ENCODE measurements around the gene BATF2. TPM values are rescaled to one million over a fixed set of nuclear protein-coding genes. Genes with fewer than 3 reads are reported as not detected.
"Not testable (repeated sequence)": the region's sequence is repeated elsewhere in the genome, so short reads cannot be mapped to it uniquely, and the experiment has no call there.

The BATF2 gene
- total and polyA plus RNA-seq, 9 of the 15 experiments (the other 6 are each of a cell fraction or from before 2014, with no cell fraction given) = 1.7 to 8.9 (median 6.4) TPM

DNA sequence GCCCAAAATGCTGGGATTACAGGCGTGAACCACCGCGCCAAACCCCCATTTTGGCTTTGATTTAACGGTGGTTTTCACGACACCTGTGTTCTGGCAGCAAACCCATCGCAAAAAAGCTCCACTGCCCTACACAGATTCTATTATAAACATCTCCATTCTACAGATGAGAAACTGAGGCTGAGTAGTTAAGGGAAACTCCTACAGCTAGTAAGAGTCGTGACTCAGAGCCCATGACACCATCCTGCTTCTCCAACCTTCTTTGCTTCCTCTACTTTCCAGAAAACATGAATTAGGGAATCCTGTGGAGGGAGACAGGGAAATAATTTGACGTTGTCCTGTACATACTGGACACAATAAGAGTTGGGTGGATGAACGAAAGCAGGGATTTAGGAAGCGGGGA, 30.0 kb upstream of the BATF2 start (continued):
- TF ChIP-seq RBM25 (IDR thresholded peaks at IDR 0.05; ENCODE audit: low read depth, low read length, severe bottlenecking) = peak; percentile 59
- TF ChIP-seq, protein P1, sequence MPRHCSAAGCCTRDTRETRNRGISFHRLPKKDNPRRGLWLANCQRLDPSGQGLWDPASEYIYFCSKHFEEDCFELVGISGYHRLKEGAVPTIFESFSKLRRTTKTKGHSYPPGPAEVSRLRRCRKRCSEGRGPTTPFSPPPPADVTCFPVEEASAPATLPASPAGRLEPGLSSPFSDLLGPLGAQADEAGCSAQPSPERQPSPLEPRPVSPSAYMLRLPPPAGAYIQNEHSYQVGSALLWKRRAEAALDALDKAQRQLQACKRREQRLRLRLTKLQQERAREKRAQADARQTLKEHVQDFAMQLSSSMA (CRISPR knock-in tag; IDR thresholded peaks at IDR 0.05) = no peak
- TF ChIP-seq PHF20 (IDR thresholded peaks at IDR 0.05; ENCODE audit: partially characterized antibody) = no peak
- TF ChIP-seq MTA2 (IDR thresholded peaks at IDR 0.05; ENCODE audit: low read depth) = no peak
- no peak for TF ChIP-seq HDGF (IDR thresholded peaks at IDR 0.05)

DNA sequence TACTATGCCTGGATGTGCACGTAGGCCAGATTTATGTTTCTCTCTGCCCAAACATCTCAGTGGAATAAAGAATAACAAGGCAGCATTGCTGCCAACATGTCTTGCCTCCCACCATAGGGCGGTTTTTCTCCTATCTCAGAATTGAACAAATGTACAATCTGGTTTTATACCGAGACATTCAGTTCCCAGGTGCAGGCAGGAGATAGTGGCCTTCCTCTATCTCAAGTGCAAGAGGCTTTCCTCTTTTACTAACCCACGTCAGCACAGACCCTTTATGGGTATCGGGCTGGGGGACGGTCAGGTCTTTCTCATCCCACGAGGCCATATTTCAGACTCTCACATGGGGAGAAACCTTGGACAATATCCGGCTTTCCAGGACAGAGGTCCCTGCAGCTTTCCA, 26.7 kb upstream of the BATF2 start:
- CTCF ChIA-PET (ENCODE audit: low intra/inter-chr PET ratio); H3K27me3 ChIP-seq (ENCODE audit: control insufficient read depth in 2 of 2, insufficient read depth in 2 of 2, low read length in 2 of 2); H3K79me2 ChIP-seq (ENCODE audit: control insufficient read depth, insufficient read depth, low read length); BruUV-seq (replicated peaks); H3K27ac ChIP-seq (ENCODE audit: extremely low read depth, low read depth, low read length); FAIRE-seq; H3K9ac ChIP-seq (ENCODE audit: insufficient read depth in 1 of 2, low read depth in 2 of 2, low read length in 2 of 2); H3K4me3 ChIP-seq; intact Hi-C loops (cut with micrococcal nuclease); in situ Hi-C loops (cut with MboI); H3K9me3 ChIP-seq (replicated peaks; ENCODE audit: control insufficient read depth, insufficient read depth, low read depth, low read length); H3K9me1 ChIP-seq (ENCODE audit: control insufficient read depth, insufficient read depth, low read length); H3K4me2 ChIP-seq (ENCODE audit: insufficient read depth, low read length); ATAC-seq; H4K20me1 ChIP-seq (replicated peaks; ENCODE audit: control insufficient read depth, insufficient read depth, low read length); TF ChIP-seq TEAD4 (CRISPR knock-in tag; IDR thresholded peaks at IDR 0.05; ENCODE audit: borderline replicate concordance): not testable (repeated sequence)
- Histone ChIP-seq H2AFZ (ENCODE audit: low read depth, low read length) (peak overlapping the region; percentile 54; the same call in 1 of the 2 replicates), H3K36me3 (ENCODE audit: control insufficient read depth, insufficient read depth, low read length) (peaks cover 26% of the 10 kb centered on the region; the same call in 2 of the 3 replicates), H3K4me1 (replicated peaks in 1 of 2; ENCODE audit: control insufficient read depth in 2 of 2, insufficient read depth in 2 of 2, low read length in 2 of 2) (peaks cover 16 to 32% of the 10 kb centered on the region in 2 experiments; a peak in 4 of 5 replicates)
- POLR2A ChIA-PET = interaction anchor here (0.6 kb wide), 1 partner anchor 34 kb away, joined by 3 read pairs; no protein-coding TSS in a partner anchor
- peak in 1 of 4 experiments; percentile 57 for DNase-seq (ENCODE audit: extremely low read depth in 1 of 4, low spot score in 3 of 4)
- TF ChIP-seq CREM (IDR thresholded peaks at IDR 0.05; ENCODE audit: low read depth) = 0 out of 2 replicates have a peak, but pooled peaks have one; percentile 43
- peak; percentile 69 for TF ChIP-seq TEAD4 (IDR thresholded peaks at IDR 0.05; ENCODE audit: low read length)
- peak; percentile 29; the same call in 1 of the 2 replicates for TF ChIP-seq EP300 (IDR thresholded peaks at IDR 0.05; ENCODE audit: low read length)
- TF ChIP-seq KDM1A (IDR thresholded peaks at IDR 0.05) = peak in 1 of 2 experiments; percentile 47; a peak in 1 of 4 replicates
- TF ChIP-seq POLR2AphosphoS5 (IDR thresholded peaks at IDR 0.05; ENCODE audit: control insufficient read depth, insufficient read depth, low read depth, low read length) = 0 out of 2 replicates have a peak, but pooled peaks have one; percentile 35
- peak; percentile 81 for TF ChIP-seq TCF3 (CRISPR knock-in tag; IDR thresholded peaks at IDR 0.05)
- 0 out of 2 replicates have a peak, but pooled peaks have one; percentile 16 for TF ChIP-seq MTA2 (IDR thresholded peaks at IDR 0.05; ENCODE audit: low read depth)
- peak; percentile 53; the same call in 1 of the 2 replicates for TF ChIP-seq SPI1 (IDR thresholded peaks at IDR 0.05; ENCODE audit: borderline replicate concordance, low read depth, low read length)
- TF ChIP-seq DPF2 (IDR thresholded peaks at IDR 0.05) = peak; percentile 35; the same call in 1 of the 2 replicates
- TF ChIP-seq SMARCE1 (IDR thresholded peaks at IDR 0.05) = 0 out of 2 replicates have a peak, but pooled peaks have one; percentile 20
- TF ChIP-seq NCOR1 (IDR thresholded peaks at IDR 0.05) = peak; percentile 37
- peak; percentile 78 for TF ChIP-seq CBFA2T3 (IDR thresholded peaks at IDR 0.05)
- TF ChIP-seq ARID1B (IDR thresholded peaks at IDR 0.05) = peak; percentile 78
- peak; percentile 70 for TF ChIP-seq CBFA2T2 (conservative IDR thresholded peaks at IDR 0.05)
- TF ChIP-seq TAL1 (IDR thresholded peaks at IDR 0.05) = peak; percentile 72
- TF ChIP-seq EP400 (IDR thresholded peaks at IDR 0.05) = 0 out of 2 replicates have a peak, but pooled peaks have one; percentile 24
- WGBS (ENCODE audit: insufficient coverage, low coverage, missing lambda C conversion rate) = 8% methylated on average over 8 of the region's 8 CpGs
